K562 treated with DMSO at 1 percent for 24 hours (cell line): Measurements from ENCODE around the gene KRT16. TPM values are rescaled to one million over a fixed set of nuclear protein-coding genes. Genes with fewer than 3 reads are reported as not detected.

Source experiments
- total RNA-seq: library from RNA; unstranded; fragments of 300-600 nt; gene quantifications from 2 replicates; pipeline ENCODE4 v1.2.3, GENCODE V29; 2022; ENCODE audit warnings: low read depth; ENCODE audit not compliant: insufficient read depth

Gene KRT16
- not detected in 2 replicates for total RNA-seq

DNA sequence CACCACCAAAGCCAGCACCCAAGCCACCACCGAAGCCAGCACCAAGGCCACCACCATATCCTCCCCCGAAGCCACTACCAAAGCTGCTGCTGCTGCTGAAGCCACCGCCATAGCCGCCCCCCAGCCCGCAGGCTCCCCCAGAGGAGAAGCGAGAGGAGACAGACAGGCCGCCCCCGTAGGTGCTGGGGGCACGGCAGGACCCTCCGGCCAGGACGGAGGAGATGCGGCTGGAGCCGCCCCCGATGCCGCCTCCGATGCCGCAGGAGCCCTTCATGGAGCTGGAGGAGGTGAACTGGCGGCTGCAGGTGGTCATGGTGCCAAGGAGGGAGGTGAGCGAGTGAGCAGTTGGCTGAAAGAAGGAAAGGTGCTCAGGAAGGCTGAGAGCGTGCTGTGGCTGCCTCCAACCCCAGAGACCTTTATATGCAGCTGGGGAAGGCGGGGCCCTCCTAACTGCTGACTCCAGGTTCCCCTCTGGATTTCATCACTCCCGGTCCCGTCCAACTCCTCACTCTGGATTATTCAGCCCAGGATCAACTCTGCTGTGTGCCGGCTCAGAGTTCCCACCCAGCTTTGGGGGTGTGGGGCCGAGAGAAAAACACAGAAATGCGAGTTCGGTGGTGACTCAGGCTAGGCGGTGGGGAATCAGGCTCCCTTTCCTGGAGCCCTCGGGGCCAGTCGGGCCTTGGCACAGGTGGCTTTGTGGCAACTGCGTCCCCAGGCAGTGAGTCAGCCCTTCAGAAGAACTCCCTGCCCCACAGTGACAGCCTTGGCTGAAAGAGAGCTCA is at the start of gene KRT16:
Gene KRT16 (minus strand): TSS at position 392 of the 785 bp plus-strand sequence. CDS start 79 bp downstream, at position 313.

GRCh38 chr17:41624208-41625101 is 11.9 kb upstream of the KRT16 start, which contains the start of gene KRT17:
Gene KRT17 (minus strand): TSS chr17:41624575. CDS start chr17:41624509, 66 bp downstream.

DNA sequence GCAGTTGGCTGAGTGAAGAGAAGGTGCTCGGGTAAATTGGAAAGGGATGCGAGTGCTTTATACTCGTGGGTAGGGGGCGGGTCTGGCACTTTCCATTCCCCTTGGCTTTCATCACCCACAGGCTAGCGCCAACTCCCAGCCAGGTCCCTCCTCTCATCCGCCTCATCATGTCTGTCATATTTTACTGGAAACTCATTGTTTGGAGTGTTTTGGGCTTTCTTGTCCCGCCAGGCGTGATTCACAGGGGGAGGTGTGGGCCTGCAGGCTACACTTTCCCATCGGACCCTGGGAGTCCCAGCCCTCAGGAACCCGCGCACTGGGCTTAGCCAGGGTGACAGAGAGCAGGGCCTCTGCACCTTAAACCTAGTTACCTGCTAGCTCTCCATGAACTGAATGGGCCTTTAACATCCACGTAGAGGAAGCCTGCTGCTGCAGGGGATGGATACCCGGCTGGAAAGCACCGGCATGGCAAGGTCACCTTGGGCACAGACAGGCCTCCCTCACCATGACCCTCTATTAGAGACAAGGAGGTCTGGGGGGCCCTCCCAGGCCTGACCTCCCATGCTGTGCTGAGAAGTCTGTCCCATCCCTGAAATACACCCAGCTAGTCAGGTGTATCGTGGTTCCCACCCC is 25.6 kb downstream of the KRT16 start, which contains the start of gene KRT14:
Gene KRT14 (minus strand): TSS at position 33 of the 633 bp plus-strand sequence. CDS start 61 bp downstream, outside the sequence.

DNA sequence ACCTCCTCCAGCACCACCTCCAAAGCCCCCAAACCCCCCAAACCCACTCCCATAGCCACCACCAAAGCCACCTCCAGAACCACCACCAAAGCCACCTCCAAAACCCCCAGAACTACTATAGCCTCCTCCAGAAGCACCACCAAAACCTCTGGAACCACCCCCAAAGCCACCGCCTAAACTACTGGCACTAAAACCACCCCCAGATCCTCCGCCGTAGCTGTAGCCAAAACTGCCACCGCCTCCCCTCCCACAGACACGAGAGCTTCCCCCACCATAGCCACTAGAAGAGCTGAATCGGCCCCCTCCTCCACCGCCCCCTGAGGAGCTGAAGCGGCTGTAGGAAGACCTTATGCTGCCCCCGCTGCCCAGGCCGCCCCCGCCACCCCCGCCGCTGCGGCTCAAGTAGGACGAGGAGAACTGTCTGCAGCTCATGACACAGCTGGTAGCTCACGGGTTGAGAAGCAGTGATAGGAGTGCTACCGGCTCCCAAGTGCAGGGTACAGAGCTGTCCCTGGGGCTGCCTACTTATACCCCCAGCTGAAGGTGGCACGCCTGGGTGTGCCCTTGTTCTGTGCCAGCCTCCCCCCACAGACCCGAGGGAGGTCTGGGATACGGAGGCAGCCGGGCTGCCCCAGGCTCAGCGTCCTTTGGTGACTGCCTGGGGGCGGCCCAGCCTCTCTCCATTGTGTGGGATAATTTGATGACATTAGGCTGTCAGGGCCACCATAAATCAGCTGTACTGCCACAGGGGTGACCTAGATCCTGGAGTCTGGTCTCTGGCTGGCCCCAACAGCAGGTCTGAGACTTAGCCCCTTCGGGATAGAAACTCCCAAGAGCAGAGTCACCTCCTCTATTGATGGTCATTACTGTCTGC is 40.8 kb downstream of the KRT16 start, which contains the start of gene KRT9:
Gene KRT9 (minus strand): TSS at position 499 of the 874 bp plus-strand sequence. CDS start 67 bp downstream, at position 432.

Other genes starting within 250 kb of the KRT16 start
- not detected in 2 replicates for gene KRT33B, start 243.0 kb downstream of the KRT16 start, total RNA-seq
- gene KRT34, start 230.5 kb downstream of the KRT16 start, total RNA-seq: not detected in 2 replicates
- not detected in 2 replicates for gene KRT31, start 215.2 kb downstream of the KRT16 start, total RNA-seq
- not detected in 2 replicates for gene KRT37, start 188.2 kb downstream of the KRT16 start, total RNA-seq
- gene KRT38, start 171.8 kb downstream of the KRT16 start, total RNA-seq: not detected in 2 replicates
- gene KRT32, start 145.4 kb downstream of the KRT16 start, total RNA-seq: not detected in 2 replicates
- gene KRT35, start 131.6 kb downstream of the KRT16 start, total RNA-seq: not detected in 2 replicates
- not detected in 2 replicates for gene KRT36, start 122.9 kb downstream of the KRT16 start, total RNA-seq
- gene KRT13, start 107.2 kb downstream of the KRT16 start, total RNA-seq: not detected in 2 replicates
- 0.42 and 0.88 TPM in 2 replicates for gene KRT15, start 93.9 kb downstream of the KRT16 start, total RNA-seq
- gene KRT19, start 84.5 kb downstream of the KRT16 start, total RNA-seq: 202 and 214 TPM in 2 replicates
- not detected in 2 replicates for gene KRT9, start 40.7 kb downstream of the KRT16 start, total RNA-seq
- gene KRT14, start 25.9 kb downstream of the KRT16 start, total RNA-seq: not detected in 2 replicates
- 0.45 TPM in 1 of 2 replicates, not detected in the other for gene KRT17, start 11.8 kb upstream of the KRT16 start, total RNA-seq
- 1,198 and 1,276 TPM in 2 replicates for gene EIF1, start 76.1 kb upstream of the KRT16 start, total RNA-seq
- not detected in 2 replicates for gene GAST, start 99.6 kb upstream of the KRT16 start, total RNA-seq
- 0.08 TPM in 1 of 2 replicates, not detected in the other for gene HAP1, start 121.9 kb upstream of the KRT16 start, total RNA-seq
- gene JUP, start 173.9 kb upstream of the KRT16 start, total RNA-seq: 260 and 263 TPM in 2 replicates
- gene P3H4, start 199.2 kb upstream of the KRT16 start, total RNA-seq: 2.8 and 3.5 TPM in 2 replicates
- 0.85 and 1.2 TPM in 2 replicates for gene FKBP10, start 200.2 kb upstream of the KRT16 start, total RNA-seq
- gene NT5C3B, start 223.5 kb upstream of the KRT16 start, total RNA-seq: 95.4 and 97.3 TPM in 2 replicates
- not detected in 2 replicates for gene KLHL10, start 225.1 kb upstream of the KRT16 start, total RNA-seq